GM18861 (cell line): ENCODE measurements around the gene ZBTB7C.

Source experiments
- ATAC-seq: cut with Tn5 transposase; IDR thresholded peaks from one replicate; pipeline ENCODE4 v1.9.1; 2021; ENCODE audit not compliant: unreplicated experiment

ZBTB7C gene

DNA sequence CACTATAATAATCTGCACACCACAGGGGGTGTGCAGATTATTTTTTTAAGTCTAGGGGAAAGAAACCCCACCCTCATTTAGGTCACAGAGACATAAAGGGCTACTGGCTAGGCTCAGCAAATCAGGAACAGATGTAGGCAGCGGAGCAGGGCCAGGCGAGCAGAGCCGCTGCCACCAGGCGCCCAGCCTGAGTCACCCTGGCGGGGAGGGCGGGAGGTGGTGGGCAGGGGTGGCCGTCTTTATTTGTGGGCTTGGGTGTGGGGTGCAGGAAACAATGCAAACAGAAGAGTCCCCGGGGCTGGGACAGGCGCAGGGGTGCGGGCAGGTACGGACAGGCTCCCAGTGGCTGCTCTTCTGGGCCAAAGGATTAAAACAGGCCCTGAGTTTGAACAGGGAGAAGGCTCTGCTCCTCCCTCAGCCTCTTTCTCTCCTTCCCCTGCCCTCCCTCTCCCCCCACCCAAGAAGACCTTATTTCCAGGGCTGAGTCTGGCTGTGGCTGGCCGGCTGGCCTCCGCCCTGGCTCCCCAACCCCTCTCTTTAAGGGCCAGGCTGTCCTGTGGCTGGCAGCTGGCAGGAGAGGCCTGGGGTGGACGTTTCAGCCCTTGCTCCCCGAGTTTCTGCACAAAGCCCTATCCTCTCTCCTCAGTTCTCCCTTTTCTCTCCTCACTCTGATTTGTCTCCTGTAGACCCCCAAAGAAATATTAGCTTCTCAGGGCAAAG is 335.8 kb downstream of the ZBTB7C start:
- no peak for ATAC-seq

DNA sequence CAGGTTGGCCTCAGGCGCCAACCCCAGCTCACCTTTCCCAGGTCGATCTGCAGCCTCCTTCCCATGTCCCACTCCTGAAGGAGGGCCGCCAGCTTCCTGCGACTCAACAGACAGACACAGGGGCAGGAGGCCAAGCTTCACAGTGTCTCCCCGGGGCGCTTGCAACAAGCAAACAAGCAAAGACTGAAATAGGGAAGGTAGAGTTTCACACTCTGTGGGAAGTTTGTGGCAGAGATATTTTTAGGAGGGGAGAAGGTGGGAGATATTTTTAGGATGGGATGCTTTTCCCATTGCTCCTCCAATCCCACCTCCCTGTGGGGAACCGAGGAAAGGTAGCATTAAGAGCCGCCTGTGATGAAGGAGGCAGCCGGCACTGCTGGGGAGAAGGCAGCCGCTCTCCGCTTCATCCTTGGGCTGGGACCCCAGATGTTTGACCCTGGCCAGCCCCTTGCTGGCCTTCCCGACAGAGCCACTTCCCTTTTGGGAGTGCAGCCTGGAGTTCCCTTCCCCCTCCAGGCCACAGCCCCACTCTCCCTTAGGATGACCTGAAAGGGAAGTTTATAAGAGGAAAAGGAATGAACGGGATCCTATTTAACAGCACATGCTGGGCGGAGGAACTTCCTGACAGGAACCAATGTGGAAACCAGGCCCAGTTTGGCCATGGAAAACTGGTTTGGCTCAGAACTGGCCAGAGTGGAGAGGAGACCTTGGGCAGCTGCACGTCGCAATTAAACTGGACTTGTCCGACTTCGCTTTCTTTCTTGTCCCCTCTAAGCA is 336.6 kb downstream of the ZBTB7C start:
- ATAC-seq: no peak

DNA sequence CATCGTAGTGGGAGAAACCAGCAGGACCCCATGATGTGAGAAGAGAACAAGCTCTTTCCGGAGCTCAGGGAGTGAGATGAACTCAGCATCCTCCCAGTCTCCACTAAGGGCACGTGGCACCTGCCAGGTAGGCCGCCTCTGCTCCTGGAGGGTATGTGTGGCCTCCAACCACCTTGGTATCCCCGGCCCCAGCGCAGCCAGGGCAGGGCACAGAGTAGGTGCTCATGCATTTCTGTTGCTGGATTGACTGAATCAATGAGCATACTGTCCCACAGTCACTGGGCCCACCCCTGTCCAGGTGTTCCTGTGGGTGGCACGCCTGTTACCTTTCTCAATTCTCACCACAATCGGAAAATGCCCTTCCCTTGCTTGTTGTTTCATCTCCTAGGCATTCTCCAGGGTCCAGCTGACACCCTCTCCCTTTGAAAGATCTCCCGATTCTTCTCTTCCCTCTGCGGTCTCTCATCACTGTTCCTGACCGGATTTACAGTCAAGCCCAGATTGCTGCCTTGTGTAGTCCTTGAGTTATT is 340.2 kb downstream of the ZBTB7C start:
- no peak for ATAC-seq

GRCh38 chr18:48066225-48066652 is 342.9 kb downstream of the ZBTB7C start:
- no peak for ATAC-seq

GRCh38 chr18:48065601-48065995 is 343.6 kb downstream of the ZBTB7C start:
- ATAC-seq: no peak

DNA sequence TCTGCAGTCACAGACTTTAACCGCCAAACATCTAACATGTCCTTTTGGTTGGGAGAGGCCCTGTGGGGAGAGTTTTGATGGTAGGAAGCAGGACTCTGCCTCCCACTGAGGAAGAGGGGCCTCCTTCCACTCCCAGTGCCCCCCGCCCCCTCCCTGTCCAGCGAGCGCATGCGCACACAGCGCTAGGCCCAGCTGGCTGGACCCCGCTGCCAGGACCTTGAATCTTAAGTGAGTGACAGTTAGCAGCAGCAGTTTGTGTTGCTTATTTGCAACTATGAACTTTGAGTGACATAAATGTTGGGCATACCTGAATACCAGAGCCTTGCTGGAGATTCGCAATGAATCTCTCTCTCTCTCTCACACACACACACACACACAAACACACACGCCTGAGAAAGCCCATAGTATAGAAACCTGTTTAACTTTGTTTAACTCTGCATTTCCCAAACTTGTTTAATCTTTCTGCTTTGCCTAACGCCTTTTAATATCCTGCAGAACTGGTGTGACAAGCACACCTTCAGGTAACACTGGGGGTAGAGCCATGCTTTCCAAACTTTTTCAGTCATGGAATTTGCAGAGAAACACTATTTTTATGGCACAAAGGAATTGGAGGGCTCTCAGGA is 344.1 kb downstream of the ZBTB7C start:
- ATAC-seq: no peak

DNA sequence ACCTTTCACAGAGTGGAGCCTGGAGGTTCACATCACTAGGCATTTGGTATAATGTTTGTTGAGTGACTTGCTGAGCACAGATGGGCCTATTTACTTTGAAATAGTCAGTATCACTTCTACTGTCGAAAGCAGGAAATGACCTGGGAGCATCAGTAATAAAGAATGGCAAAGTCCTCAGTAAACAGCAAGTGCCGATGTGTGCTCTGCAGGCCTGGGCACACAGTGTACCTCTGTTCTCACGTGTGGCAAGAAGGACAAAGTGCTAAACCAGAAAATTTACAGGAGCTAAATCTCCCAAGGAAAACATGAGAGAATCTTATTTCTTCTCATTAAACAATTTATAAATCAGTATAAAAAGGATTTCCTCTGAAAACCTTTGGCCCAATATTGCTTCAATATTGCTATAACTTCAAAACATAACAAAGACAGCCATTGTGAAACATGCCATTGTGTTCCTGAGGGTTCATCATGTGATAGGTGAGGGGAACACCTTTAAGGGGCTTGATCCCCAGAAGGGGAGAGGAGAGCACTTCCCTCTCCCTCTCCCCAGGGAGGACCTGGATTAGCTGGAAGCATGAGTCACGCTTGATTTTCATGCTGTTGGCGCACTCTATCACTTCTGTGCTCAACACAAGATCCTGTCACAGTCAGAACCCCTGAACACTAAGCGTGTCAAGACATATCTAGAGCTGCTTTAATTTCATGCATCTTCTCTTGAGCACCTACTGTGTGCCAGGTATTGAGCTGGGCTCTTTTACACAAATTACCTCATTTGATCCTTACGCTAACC is 347.2 kb downstream of the ZBTB7C start:
- ATAC-seq: no peak

DNA sequence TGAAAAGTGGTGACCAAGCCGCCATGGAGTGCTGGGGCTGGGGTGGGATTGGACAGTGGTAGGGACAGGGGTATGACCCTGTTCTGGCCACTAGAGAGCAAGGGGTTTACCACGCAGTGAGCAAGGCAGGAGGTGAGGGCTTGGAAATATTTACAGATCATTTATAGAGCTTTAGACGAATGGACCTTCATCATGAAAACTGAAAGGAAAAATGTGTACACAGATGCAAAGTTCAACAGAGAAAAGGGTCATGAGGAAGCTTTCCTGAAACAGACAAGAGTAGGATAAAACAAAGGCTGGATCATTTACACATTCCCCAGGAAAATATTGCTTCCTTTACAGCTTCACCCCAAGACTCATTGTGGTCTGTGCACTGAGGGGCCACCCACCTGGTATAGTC is 348.2 kb downstream of the ZBTB7C start:
- ATAC-seq: no peak

- ATAC-seq: no peak
Observed at GRCh38 chr18:48060346-48060745, 348.8 kb downstream of the ZBTB7C start.

GRCh38 chr18:48059455-48060010 is 349.6 kb downstream of the ZBTB7C start:
- no peak for ATAC-seq

DNA sequence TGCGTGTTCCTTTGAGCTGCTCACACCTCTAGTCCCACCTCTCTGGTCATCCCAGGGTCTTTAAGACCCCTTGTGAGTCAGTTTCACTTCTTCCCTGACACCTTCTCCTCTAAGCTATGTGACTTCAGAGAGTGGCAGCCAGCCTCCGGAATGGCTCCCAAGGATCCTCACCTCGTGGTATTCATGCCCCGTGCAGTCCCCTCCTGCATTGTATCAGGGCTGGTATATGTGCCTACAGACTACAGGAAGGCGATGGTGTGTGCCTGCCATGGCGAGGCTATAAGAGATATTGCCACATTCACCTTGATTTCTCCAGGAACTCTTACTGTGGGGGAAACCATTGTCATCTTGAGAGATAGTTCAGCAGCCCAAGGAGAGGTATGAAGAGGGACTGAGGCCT is 350.7 kb downstream of the ZBTB7C start:
- ATAC-seq: no peak

GRCh38 chr18:48057018-48057417 is 352.2 kb downstream of the ZBTB7C start:
- no peak for ATAC-seq

- ATAC-seq: no peak
Observed at GRCh38 chr18:48055351-48055750, 353.8 kb downstream of the ZBTB7C start.

GRCh38 chr18:48053881-48054816 is 355.0 kb downstream of the ZBTB7C start:
- no peak for ATAC-seq

DNA sequence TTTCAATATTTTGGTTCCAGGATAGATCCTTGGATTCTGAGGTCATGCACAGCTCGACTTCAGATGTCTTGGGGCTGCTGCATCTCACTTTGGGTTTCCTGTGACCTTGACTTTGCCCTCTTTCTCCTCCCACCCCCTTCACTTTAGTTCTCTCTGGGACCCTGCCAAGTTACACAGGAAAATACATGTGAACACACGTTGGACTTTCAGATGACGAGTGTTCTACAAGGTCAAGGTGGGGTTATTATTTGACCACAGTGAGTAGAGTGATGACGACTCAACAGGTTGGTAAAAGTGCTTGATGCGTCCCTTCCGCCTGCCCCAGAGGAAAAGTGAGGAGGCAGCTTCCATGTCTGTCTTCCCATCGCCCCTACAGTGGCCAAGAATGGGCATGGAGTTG is 356.3 kb downstream of the ZBTB7C start:
- ATAC-seq: no peak

DNA sequence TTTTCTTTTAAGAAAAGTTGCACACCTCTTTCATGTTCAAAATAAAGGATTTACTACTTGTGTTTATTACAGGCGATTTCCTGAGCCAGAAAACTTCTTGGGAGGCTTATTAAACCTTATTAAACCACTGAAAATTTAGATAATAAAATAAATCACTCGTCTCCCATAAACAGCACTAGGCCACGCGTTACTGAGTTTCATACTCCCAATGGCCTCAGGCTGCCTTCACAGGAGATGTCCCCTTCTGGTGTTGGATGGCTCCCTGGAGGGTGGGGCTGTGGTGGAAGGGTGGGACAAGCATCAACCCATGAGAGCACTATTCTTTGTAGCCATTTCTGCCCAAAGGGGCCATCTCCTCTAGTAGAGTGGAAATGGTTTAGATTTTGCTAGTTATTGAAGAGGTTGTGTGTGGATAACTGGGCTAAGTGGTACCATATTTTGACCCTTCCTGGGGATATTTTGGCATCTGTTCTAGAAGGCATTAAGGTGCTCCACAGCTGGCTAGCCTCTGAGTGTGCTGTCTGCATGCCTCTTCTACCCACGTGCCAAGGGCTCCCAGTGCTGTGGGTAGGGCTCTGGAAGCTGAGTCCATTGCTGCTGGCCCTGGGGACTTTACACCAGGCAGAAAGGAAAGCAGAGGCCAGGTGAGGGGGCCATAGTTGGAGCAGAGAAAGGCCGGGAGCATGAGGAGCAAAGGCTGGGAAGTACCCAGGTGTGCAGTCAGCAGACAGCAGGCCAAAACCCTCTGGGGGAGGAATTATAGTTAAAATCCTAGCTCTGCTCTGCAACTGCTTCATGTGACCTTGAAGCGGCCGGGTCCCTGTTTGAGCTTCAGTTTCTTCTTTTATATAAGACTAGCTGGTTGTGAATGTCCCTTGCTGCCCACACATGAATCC is 357.0 kb downstream of the ZBTB7C start:
- no peak for ATAC-seq

DNA sequence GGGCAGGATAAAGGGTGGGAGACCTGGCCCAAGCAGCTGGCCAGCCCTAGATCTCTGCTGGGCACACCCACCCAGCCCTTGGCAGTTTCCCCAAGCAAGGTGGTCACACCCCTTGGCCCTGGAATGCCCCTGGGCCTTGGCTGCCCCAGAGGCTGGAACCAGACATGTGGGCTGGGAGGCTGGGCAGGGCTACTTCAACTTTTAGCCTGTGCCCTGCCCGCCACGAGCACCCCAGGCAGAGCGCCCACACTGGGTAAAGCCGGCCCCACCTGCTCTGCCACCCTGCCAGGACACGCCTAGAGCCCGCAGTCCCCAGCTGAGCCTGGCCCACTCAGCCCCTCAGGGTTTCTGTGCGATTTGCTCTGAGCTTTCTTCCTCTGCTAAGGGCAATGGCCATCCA is 359.0 kb downstream of the ZBTB7C start:
- no peak for ATAC-seq

GRCh38 chr18:48049757-48050156 is 359.4 kb downstream of the ZBTB7C start:
- ATAC-seq: no peak

- no peak for ATAC-seq
Observed at GRCh38 chr18:48048251-48048650, 360.9 kb downstream of the ZBTB7C start.
